TTC549 (cell line): Measurements from ENCODE around the gene KCNMB3.
"Not testable (repeated sequence)": the region's sequence is repeated elsewhere in the genome, so short reads cannot be mapped to it uniquely, and the experiment has no call there.

Source experiments
- FAIRE-seq: peaks from 2 replicates; lab custom pipeline; 2012; peaks lifted over from hg19 to GRCh38; lab: Jason Lieb, UNC

Gene KCNMB3

GRCh38 chr3:179250803-179251476, at the start of gene KCNMB3:
Gene KCNMB3 (minus strand): TSS chr3:179251114. CDS start chr3:179250990, 124 bp downstream.
- no peak for FAIRE-seq

GRCh38 chr3:179299999-179300613, 49.2 kb upstream of the KCNMB3 start:
- no peak for FAIRE-seq

- no peak for FAIRE-seq
Observed at GRCh38 chr3:179299316-179299715, 48.4 kb upstream of the KCNMB3 start.

- no peak for FAIRE-seq
Observed at GRCh38 chr3:179297971-179298725, 47.2 kb upstream of the KCNMB3 start.

- FAIRE-seq = no peak
Observed at GRCh38 chr3:179292450-179292849, 41.5 kb upstream of the KCNMB3 start.

- FAIRE-seq = no peak
Observed at GRCh38 chr3:179289295-179289694, 38.4 kb upstream of the KCNMB3 start.

GRCh38 chr3:179288845-179289244, 37.9 kb upstream of the KCNMB3 start:
- no peak for FAIRE-seq

GRCh38 chr3:179286331-179286730, 35.4 kb upstream of the KCNMB3 start:
- no peak for FAIRE-seq

GRCh38 chr3:179281825-179282224, 30.9 kb upstream of the KCNMB3 start:
- no peak for FAIRE-seq

GRCh38 chr3:179279837-179280236, 28.9 kb upstream of the KCNMB3 start:
- FAIRE-seq = no peak

GRCh38 chr3:179278932-179279693, 28.2 kb upstream of the KCNMB3 start:
- FAIRE-seq = no peak

- no peak for FAIRE-seq
Observed at GRCh38 chr3:179278151-179278550, 27.2 kb upstream of the KCNMB3 start.

- FAIRE-seq = no peak
Observed at GRCh38 chr3:179276743-179277142, 25.8 kb upstream of the KCNMB3 start.

GRCh38 chr3:179276001-179276400, 25.1 kb upstream of the KCNMB3 start:
- no peak for FAIRE-seq

- FAIRE-seq = not testable (repeated sequence)
Observed at GRCh38 chr3:179274434-179274833, 23.5 kb upstream of the KCNMB3 start.

GRCh38 chr3:179272385-179272784, 21.5 kb upstream of the KCNMB3 start:
- no peak for FAIRE-seq

GRCh38 chr3:179269152-179269707, 18.3 kb upstream of the KCNMB3 start:
- no peak for FAIRE-seq

GRCh38 chr3:179268400-179269051, 17.6 kb upstream of the KCNMB3 start:
- FAIRE-seq = no peak

- no peak for FAIRE-seq
Observed at GRCh38 chr3:179266701-179267211, 15.8 kb upstream of the KCNMB3 start.

GRCh38 chr3:179265875-179266274, 15.0 kb upstream of the KCNMB3 start:
- FAIRE-seq = no peak

GRCh38 chr3:179265092-179265491, 14.2 kb upstream of the KCNMB3 start:
- FAIRE-seq = no peak

- no peak for FAIRE-seq
Observed at GRCh38 chr3:179264449-179264848, 13.5 kb upstream of the KCNMB3 start.
